ENCODE results near the gene FBLN5. TPM values are rescaled to one million over a fixed set of nuclear protein-coding genes. Genes with fewer than 3 reads are reported as not detected.

FBLN5 gene
- total RNA-seq, 1 experiment from 2014 or later, result 1.0 TPM

DNA sequence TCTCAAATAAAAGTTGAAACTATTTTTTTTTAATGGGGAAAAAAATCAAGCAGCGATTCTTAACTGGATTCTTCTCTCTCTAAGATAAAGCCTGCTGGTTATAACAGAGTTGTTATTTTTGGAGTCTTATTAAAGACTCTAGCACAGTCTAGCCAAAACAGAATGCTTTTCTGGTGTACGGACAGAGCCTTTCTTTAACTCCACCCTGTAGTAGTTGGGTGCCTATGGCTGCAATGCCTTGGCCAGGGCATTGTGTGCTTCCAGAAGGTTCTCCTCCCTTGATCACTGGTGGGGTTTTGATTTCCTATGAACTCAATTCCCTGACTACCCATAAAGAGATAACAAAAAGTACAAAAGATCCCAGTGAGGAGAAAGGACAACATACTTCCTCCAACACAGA is 44.4 kb downstream of the FBLN5 start:
- H2BK5ac ChIP-seq (ENCODE audit: insufficient read length, low read length), result no peak overlapping the region

More for the DNA sequence above, 44.4 kb downstream of the FBLN5 start:
- DNase-seq, result no peak
- no peaks in the 10 kb centered on the region; a peak in 1 of 7 replicates for H3K36me3 Mint-ChIP-seq (ENCODE audit: insufficient read depth in 1 of 3, low read depth in 3 of 3)
- H3K4me3 Mint-ChIP-seq, result no peak overlapping the region
- no peaks in the 10 kb centered on the region for H3K4me1 Mint-ChIP-seq
- Histone ChIP-seq H2BK20ac (ENCODE audit: low read depth, low read length, poor library complexity, severe bottlenecking) (no peak overlapping the region), H3K23me2 (ENCODE audit: insufficient read length, low read depth, low read length, poor library complexity, severe bottlenecking) (no peaks in the 10 kb centered on the region), H2BK12ac (ENCODE audit: insufficient read length, low read depth, low read length) (no peak overlapping the region), H2AFZ (ENCODE audit: low read length) (no peak overlapping the region), H3K4me1 (ENCODE audit: insufficient read depth, low read length) (no peaks in the 10 kb centered on the region), H2BK15ac (ENCODE audit: low read depth, low read length) (no peak overlapping the region), H3K56ac (ENCODE audit: insufficient read length, low read depth, low read length) (no peak overlapping the region), H3K27ac (ENCODE audit: insufficient read length, low read depth, low read length) (no peak overlapping the region), H2BK120ac (ENCODE audit: low read depth, low read length, poor library complexity, severe bottlenecking) (no peak overlapping the region), H3K27me3 (ENCODE audit: insufficient read depth, low read length) (no peaks in the 10 kb centered on the region), H3K18ac (ENCODE audit: insufficient read length, low read depth, low read length) (no peak overlapping the region), H4K20me1 (ENCODE audit: control insufficient read depth, insufficient read depth, insufficient read length) (no peaks in the 10 kb centered on the region), H3K4ac (ENCODE audit: low read depth, low read length) (no peak overlapping the region), H3K79me2 (ENCODE audit: insufficient read depth, low read length) (no peaks in the 10 kb centered on the region), H3K14ac (ENCODE audit: insufficient read depth, low read length) (no peak overlapping the region), H4K5ac (ENCODE audit: insufficient read length, low read depth, low read length) (no peak overlapping the region), H3T11ph (ENCODE audit: low read length) (no peak overlapping the region), H3K9ac (ENCODE audit: extremely low read depth, insufficient read length, low read length) (no peak overlapping the region), H4K91ac (ENCODE audit: insufficient read length, low read depth, low read length) (no peak overlapping the region), H3K4me2 (ENCODE audit: insufficient read depth, insufficient read length, low read length) (no peak overlapping the region), H3K79me1 (ENCODE audit: insufficient read depth, low read depth, low read length, poor library complexity, severe bottlenecking) (no peaks in the 10 kb centered on the region), H2AK5ac (ENCODE audit: insufficient read length, low read length) (no peak overlapping the region), H3K23ac (ENCODE audit: insufficient read length, low read depth, low read length) (no peak overlapping the region), H3K9me3 (ENCODE audit: control insufficient read depth, low read depth, low read length) (no peaks in the 10 kb centered on the region), H4K8ac (replicated peaks; ENCODE audit: insufficient read length, low read depth, low read length) (no peak overlapping the region)
- no peak overlapping the region for H3K27ac Mint-ChIP-seq
- WGBS (ENCODE audit: extremely low coverage, insufficient read length, low lambda C conversion rate), result no CpG with 5 or more reads among the region's 2 CpGs
- H3K9me3 Mint-ChIP-seq, result no peaks in the 10 kb centered on the region
- no peaks in the 10 kb centered on the region for H3K27me3 Mint-ChIP-seq (ENCODE audit: low read depth)
- TF ChIP-seq, protein P1, sequence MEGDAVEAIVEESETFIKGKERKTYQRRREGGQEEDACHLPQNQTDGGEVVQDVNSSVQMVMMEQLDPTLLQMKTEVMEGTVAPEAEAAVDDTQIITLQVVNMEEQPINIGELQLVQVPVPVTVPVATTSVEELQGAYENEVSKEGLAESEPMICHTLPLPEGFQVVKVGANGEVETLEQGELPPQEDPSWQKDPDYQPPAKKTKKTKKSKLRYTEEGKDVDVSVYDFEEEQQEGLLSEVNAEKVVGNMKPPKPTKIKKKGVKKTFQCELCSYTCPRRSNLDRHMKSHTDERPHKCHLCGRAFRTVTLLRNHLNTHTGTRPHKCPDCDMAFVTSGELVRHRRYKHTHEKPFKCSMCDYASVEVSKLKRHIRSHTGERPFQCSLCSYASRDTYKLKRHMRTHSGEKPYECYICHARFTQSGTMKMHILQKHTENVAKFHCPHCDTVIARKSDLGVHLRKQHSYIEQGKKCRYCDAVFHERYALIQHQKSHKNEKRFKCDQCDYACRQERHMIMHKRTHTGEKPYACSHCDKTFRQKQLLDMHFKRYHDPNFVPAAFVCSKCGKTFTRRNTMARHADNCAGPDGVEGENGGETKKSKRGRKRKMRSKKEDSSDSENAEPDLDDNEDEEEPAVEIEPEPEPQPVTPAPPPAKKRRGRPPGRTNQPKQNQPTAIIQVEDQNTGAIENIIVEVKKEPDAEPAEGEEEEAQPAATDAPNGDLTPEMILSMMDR (conservative IDR thresholded peaks at IDR 0.05), result no peak

All from H9 (cell line).